ENCODE data around the gene RBPJ.

RBPJ gene

GRCh38 chr4:26447378-26447777 lies 126.6 kb downstream of the RBPJ start:
- Histone ChIP-seq H3K27me3 (ENCODE audit: control insufficient read depth in 5 of 5, insufficient read depth in 4 of 5, low read length in 5 of 5) (peaks cover 0 to 4% (median 0%) of the 10 kb centered on the region in 5 donors), H3K4me3 (ENCODE audit: low read depth in 1 of 5, low read length in 5 of 5) (no peak overlapping the region), H3K27ac (ENCODE audit: low read depth, low read length) (no peak overlapping the region), H3K4me1 (ENCODE audit: control insufficient read depth in 5 of 5, insufficient read depth in 5 of 5, low read length in 5 of 5) (no peaks in the 10 kb centered on the region), H3K9ac (ENCODE audit: low read length in 5 of 5) (no peak overlapping the region), H3K36me3 (ENCODE audit: control insufficient read depth in 5 of 5, insufficient read depth in 5 of 5, low read length in 5 of 5) (no peaks in the 10 kb centered on the region), H3K9me3 (ENCODE audit: control insufficient read depth in 5 of 5, low read length in 5 of 5) (peaks cover 0 to 3% (median 0%) of the 10 kb centered on the region in 5 donors)

- Histone ChIP-seq H3K9me3 (ENCODE audit: control insufficient read depth in 5 of 5, low read length in 5 of 5) (peaks cover 0 to 10% (median 10%) of the 10 kb centered on the region in 5 donors), H3K36me3 (ENCODE audit: control insufficient read depth in 5 of 5, insufficient read depth in 5 of 5, low read length in 5 of 5) (no peaks in the 10 kb centered on the region), H3K4me1 (ENCODE audit: control insufficient read depth in 5 of 5, insufficient read depth in 5 of 5, low read length in 5 of 5) (no peaks in the 10 kb centered on the region), H3K27me3 (ENCODE audit: control insufficient read depth in 5 of 5, insufficient read depth in 4 of 5, low read length in 5 of 5) (peaks cover 0 to 4% (median 0%) of the 10 kb centered on the region in 5 donors), H3K27ac (ENCODE audit: low read depth, low read length) (no peak overlapping the region), H3K4me3 (ENCODE audit: low read depth in 1 of 5, low read length in 5 of 5) (no peak overlapping the region), H3K9ac (ENCODE audit: low read length in 5 of 5) (no peak overlapping the region)
These were observed 129.6 kb downstream of the RBPJ start for GRCh38 chr4:26450418-26450817.

- H3K27me3 ChIP-seq (ENCODE audit: control insufficient read depth in 5 of 5, insufficient read depth in 4 of 5, low read length in 5 of 5), result peaks cover 0 to 4% (median 0%) of the 10 kb centered on the region in 5 donors
- no peaks in the 10 kb centered on the region for H3K4me1 ChIP-seq (ENCODE audit: control insufficient read depth in 5 of 5, insufficient read depth in 5 of 5, low read length in 5 of 5)
- H3K4me3 ChIP-seq (ENCODE audit: low read depth in 1 of 5, low read length in 5 of 5), result no peak overlapping the region
- no peak overlapping the region for H3K27ac ChIP-seq (ENCODE audit: low read depth, low read length)
- peaks cover 0 to 10% (median 10%) of the 10 kb centered on the region in 5 donors for H3K9me3 ChIP-seq (ENCODE audit: control insufficient read depth in 5 of 5, low read length in 5 of 5)
- no peaks in the 10 kb centered on the region for H3K36me3 ChIP-seq (ENCODE audit: control insufficient read depth in 5 of 5, insufficient read depth in 5 of 5, low read length in 5 of 5)
- no peak overlapping the region for H3K9ac ChIP-seq (ENCODE audit: low read length in 5 of 5)
These were observed 130.8 kb downstream of the RBPJ start for GRCh38 chr4:26451597-26451996.

GRCh38 chr4:26452565-26453531 lies 132.0 kb downstream of the RBPJ start:
- H3K27me3 ChIP-seq (ENCODE audit: control insufficient read depth in 5 of 5, insufficient read depth in 4 of 5, low read length in 5 of 5), result peaks cover 0 to 4% (median 0%) of the 10 kb centered on the region in 5 donors
- H3K9me3 ChIP-seq (ENCODE audit: control insufficient read depth in 5 of 5, low read length in 5 of 5), result peaks cover 0 to 10% (median 10%) of the 10 kb centered on the region in 5 donors
- no peak overlapping the region for H3K4me3 ChIP-seq (ENCODE audit: low read depth in 1 of 5, low read length in 5 of 5)
- H3K27ac ChIP-seq (ENCODE audit: low read depth, low read length), result no peak overlapping the region
- no peak overlapping the region for H3K9ac ChIP-seq (ENCODE audit: low read length in 5 of 5)
- no peaks in the 10 kb centered on the region for H3K36me3 ChIP-seq (ENCODE audit: control insufficient read depth in 5 of 5, insufficient read depth in 5 of 5, low read length in 5 of 5)
- no peaks in the 10 kb centered on the region for H3K4me1 ChIP-seq (ENCODE audit: control insufficient read depth in 5 of 5, insufficient read depth in 5 of 5, low read length in 5 of 5)

GRCh38 chr4:26454961-26455360 lies 134.1 kb downstream of the RBPJ start:
- Histone ChIP-seq H3K4me1 (ENCODE audit: control insufficient read depth in 5 of 5, insufficient read depth in 5 of 5, low read length in 5 of 5) (peaks cover 0 to 5% (median 0%) of the 10 kb centered on the region in 5 donors), H3K9me3 (ENCODE audit: control insufficient read depth in 5 of 5, low read length in 5 of 5) (peaks cover 0 to 10% (median 7%) of the 10 kb centered on the region in 5 donors), H3K9ac (ENCODE audit: low read length in 5 of 5) (no peak overlapping the region), H3K36me3 (ENCODE audit: control insufficient read depth in 5 of 5, insufficient read depth in 5 of 5, low read length in 5 of 5) (no peaks in the 10 kb centered on the region), H3K27me3 (ENCODE audit: control insufficient read depth in 5 of 5, insufficient read depth in 4 of 5, low read length in 5 of 5) (peaks cover 0 to 4% (median 0%) of the 10 kb centered on the region in 5 donors), H3K4me3 (ENCODE audit: low read depth in 1 of 5, low read length in 5 of 5) (no peak overlapping the region), H3K27ac (ENCODE audit: low read depth, low read length) (no peak overlapping the region)

- Histone ChIP-seq H3K27me3 (ENCODE audit: control insufficient read depth in 5 of 5, insufficient read depth in 4 of 5, low read length in 5 of 5) (no peaks in the 10 kb centered on the region), H3K36me3 (ENCODE audit: control insufficient read depth in 5 of 5, insufficient read depth in 5 of 5, low read length in 5 of 5) (no peaks in the 10 kb centered on the region), H3K4me3 (ENCODE audit: low read depth in 1 of 5, low read length in 5 of 5) (no peak overlapping the region), H3K27ac (ENCODE audit: low read depth, low read length) (no peak overlapping the region), H3K9ac (ENCODE audit: low read length in 5 of 5) (no peak overlapping the region), H3K9me3 (ENCODE audit: control insufficient read depth in 5 of 5, low read length in 5 of 5) (peaks cover 0 to 10% (median 7%) of the 10 kb centered on the region in 5 donors), H3K4me1 (ENCODE audit: control insufficient read depth in 5 of 5, insufficient read depth in 5 of 5, low read length in 5 of 5) (peaks cover 0 to 5% (median 0%) of the 10 kb centered on the region in 5 donors)
These were observed 134.8 kb downstream of the RBPJ start for GRCh38 chr4:26455571-26455970.

- no peak overlapping the region for H3K9ac ChIP-seq (ENCODE audit: low read length in 5 of 5)
- no peaks in the 10 kb centered on the region for H3K27me3 ChIP-seq (ENCODE audit: control insufficient read depth in 5 of 5, insufficient read depth in 4 of 5, low read length in 5 of 5)
- H3K36me3 ChIP-seq (ENCODE audit: control insufficient read depth in 5 of 5, insufficient read depth in 5 of 5, low read length in 5 of 5), result no peaks in the 10 kb centered on the region
- H3K9me3 ChIP-seq (ENCODE audit: control insufficient read depth in 5 of 5, low read length in 5 of 5), result peaks cover 0 to 10% (median 7%) of the 10 kb centered on the region in 5 donors
- no peak overlapping the region for H3K4me3 ChIP-seq (ENCODE audit: low read depth in 1 of 5, low read length in 5 of 5)
- H3K27ac ChIP-seq (ENCODE audit: low read depth, low read length), result no peak overlapping the region
- H3K4me1 ChIP-seq (ENCODE audit: control insufficient read depth in 5 of 5, insufficient read depth in 5 of 5, low read length in 5 of 5), result peaks cover 0 to 5% (median 0%) of the 10 kb centered on the region in 5 donors
These were observed 136.6 kb downstream of the RBPJ start for GRCh38 chr4:26457412-26457811.

- Histone ChIP-seq H3K4me1 (ENCODE audit: control insufficient read depth in 5 of 5, insufficient read depth in 5 of 5, low read length in 5 of 5) (peaks cover 0 to 5% (median 0%) of the 10 kb centered on the region in 5 donors), H3K9me3 (ENCODE audit: control insufficient read depth in 5 of 5, low read length in 5 of 5) (peaks cover 0 to 10% (median 7%) of the 10 kb centered on the region in 5 donors), H3K27ac (ENCODE audit: low read depth, low read length) (no peak overlapping the region), H3K9ac (ENCODE audit: low read length in 5 of 5) (no peak overlapping the region), H3K4me3 (ENCODE audit: low read depth in 1 of 5, low read length in 5 of 5) (no peak overlapping the region), H3K36me3 (ENCODE audit: control insufficient read depth in 5 of 5, insufficient read depth in 5 of 5, low read length in 5 of 5) (no peaks in the 10 kb centered on the region), H3K27me3 (ENCODE audit: control insufficient read depth in 5 of 5, insufficient read depth in 4 of 5, low read length in 5 of 5) (no peaks in the 10 kb centered on the region)
These were observed 137.3 kb downstream of the RBPJ start for GRCh38 chr4:26458157-26458561.

- Histone ChIP-seq H3K27ac (ENCODE audit: low read depth, low read length) (no peak overlapping the region), H3K4me3 (ENCODE audit: low read depth in 1 of 5, low read length in 5 of 5) (no peak overlapping the region)
These were observed 138.4 kb downstream of the RBPJ start for GRCh38 chr4:26459054-26459755.

More at GRCh38 chr4:26459054-26459755, 138.4 kb downstream of the RBPJ start:
- Histone ChIP-seq H3K27me3 (ENCODE audit: control insufficient read depth in 5 of 5, insufficient read depth in 4 of 5, low read length in 5 of 5) (no peaks in the 10 kb centered on the region), H3K9ac (ENCODE audit: low read length in 5 of 5) (no peak overlapping the region), H3K4me1 (ENCODE audit: control insufficient read depth in 5 of 5, insufficient read depth in 5 of 5, low read length in 5 of 5) (peaks cover 0 to 5% (median 0%) of the 10 kb centered on the region in 5 donors), H3K9me3 (ENCODE audit: control insufficient read depth in 5 of 5, low read length in 5 of 5) (peaks cover 0 to 9% (median 5%) of the 10 kb centered on the region in 5 donors), H3K36me3 (ENCODE audit: control insufficient read depth in 5 of 5, insufficient read depth in 5 of 5, low read length in 5 of 5) (no peaks in the 10 kb centered on the region)
